ENCODE data around the gene SEMA5A.

Gene SEMA5A

DNA sequence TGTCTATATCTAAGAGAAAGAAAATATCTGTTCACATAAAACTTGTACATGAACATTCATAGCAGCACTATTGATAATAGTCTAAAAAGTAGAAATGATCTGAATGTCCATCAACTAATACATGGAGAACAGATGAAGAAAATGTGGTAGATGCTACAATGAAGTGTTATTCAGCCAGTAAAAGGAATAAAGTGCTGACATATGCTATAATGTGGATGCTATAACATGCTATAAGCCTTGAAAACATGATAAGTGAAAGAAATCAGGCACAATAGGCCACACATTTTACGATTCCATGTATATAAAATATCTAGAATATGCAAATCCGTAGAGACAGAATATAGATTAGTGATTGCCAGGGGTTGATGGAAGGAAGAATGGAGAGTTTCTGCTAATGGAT, 146.8 kb downstream of the SEMA5A start:
- DNase-seq (ENCODE audit: low read depth), result no peak

DNA sequence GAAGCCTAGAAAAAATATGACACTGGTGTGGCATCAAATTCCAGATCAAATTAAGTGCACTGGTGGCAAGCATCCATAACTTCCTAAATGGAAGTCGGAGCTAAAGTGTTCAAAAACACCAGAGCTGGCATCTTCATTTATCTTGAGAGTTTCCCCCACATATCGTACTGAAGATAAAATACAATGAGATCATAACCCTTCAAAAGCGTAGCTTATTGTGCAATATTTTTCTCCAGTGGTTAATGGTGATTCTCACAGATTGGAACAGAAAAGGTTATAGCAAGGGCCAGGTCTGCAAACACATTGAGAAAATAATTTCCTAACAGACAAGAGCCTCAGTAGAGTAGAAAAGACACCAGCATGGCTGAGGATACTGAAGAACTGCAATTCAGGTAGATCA, 147.6 kb downstream of the SEMA5A start:
- DNase-seq (ENCODE audit: low read depth), result no peak

DNA sequence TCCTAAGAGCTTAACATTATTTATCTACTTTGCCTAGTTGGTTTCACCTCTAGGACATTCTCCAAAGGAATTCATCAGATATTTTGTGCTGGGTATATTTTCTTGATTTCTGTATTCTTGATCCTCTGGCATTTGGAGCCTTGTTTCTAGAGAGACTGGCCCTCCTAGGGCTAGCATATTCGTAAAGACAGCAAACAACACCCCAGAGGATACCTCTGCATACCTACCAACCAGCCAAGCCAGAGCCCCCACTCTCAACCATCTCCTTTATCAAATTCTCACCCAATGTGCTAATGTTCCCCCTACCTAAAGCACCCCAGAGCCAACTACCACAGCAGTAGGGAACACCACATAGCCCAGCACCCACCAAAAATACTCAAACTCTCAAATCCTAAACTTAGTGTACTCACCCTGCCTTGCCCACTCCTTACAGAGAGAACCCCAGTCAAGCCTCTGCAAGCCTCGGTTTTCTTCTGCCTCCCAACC, 149.5 kb downstream of the SEMA5A start:
- DNase-seq (ENCODE audit: low read depth), result no peak

DNA sequence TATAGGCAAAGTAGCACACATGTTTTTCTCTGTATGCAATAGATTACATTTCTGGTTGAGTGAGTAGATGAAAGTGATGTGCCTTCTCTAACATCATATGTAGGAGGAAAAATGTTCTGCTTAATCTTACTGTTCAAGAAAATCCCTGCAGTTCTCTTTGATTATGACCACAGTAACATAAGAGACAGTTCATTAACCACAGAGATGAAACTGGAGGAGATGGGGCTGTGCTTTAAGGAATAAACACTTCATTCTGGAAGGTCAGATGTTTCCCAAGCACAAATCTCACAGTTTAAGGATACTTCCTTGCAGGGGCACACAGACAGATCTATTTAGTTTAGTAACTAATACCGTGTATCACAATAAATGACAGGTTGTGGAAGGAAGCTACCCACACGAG, 150.2 kb downstream of the SEMA5A start:
- DNase-seq (ENCODE audit: low read depth), result no peak

DNA sequence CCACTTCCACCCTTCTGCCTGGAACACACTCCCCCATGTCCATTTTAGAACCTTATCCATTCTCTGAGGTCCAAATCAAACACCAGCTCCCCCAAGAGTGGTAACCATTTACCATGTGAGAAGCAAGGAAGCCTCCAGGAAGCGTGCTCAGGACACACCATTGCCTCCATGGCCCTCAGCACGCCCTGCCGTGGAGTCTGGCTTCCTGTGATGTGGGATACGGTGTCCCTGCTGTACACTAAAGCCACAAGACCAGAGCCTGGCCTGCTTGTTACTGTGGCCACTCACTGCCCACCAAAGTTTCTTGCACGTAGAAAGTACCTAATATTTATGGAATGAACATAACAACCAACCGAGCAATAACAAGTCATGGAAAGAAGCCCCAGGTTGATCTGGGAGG, 151.7 kb downstream of the SEMA5A start:
- no peak for DNase-seq (ENCODE audit: low read depth)

DNA sequence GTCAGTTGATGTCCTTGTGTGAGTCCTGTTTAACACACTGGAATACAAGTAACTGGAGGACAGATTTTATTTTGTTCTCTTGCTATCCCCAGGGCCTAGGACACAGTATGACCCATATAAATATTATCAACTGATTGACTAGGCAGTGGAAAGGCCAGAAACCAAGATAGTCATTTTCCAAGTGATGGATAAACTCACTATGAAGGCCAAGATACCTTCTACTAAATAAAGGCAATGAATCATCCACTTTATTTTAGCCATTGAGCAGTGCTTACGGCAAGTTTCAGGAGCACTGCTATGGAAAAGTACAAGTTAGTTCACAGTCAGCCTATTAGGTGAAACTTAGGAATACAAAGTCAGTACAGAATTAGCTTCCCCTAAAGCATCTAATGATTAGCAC, 153.2 kb downstream of the SEMA5A start:
- no peak for DNase-seq (ENCODE audit: low read depth)

DNA sequence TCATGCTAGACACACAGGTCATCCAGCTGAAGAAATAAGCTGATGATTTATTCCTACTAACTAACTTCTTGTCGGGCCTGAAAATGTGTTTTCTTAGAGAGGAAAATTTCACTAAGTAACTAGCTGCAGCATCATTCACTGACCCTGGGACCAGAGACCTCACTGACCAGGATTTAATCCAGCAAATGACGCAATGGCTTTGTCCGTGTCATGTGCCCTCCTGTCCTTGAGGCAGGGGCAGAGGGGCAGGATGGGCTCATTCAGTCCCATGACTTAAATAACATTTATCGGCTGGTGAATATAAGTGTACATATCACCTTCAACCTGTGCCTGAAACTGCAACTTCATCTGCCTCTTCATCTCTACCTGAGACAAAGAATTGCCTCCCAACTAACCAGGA, 154.8 kb downstream of the SEMA5A start:
- DNase-seq (ENCODE audit: low read depth), result no peak

DNA sequence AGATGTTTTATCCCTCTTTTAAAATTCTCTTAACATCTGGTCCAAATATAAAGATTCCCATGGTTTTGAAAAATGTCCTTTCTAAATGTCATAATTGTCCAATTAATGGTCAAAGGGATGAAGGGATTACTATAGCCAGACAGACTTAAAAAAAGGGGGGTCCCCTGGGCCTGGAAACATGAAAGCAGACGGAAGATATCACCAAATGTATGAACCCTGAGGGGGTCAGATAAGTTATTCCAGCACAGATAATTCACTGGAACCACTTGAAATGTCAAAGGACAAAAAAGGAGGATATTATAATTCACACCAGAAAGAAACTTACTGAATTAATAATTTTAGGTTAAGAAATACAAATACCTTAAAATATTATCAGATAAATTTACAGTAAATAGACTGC, 155.8 kb downstream of the SEMA5A start:
- no peak for DNase-seq (ENCODE audit: low read depth)

DNA sequence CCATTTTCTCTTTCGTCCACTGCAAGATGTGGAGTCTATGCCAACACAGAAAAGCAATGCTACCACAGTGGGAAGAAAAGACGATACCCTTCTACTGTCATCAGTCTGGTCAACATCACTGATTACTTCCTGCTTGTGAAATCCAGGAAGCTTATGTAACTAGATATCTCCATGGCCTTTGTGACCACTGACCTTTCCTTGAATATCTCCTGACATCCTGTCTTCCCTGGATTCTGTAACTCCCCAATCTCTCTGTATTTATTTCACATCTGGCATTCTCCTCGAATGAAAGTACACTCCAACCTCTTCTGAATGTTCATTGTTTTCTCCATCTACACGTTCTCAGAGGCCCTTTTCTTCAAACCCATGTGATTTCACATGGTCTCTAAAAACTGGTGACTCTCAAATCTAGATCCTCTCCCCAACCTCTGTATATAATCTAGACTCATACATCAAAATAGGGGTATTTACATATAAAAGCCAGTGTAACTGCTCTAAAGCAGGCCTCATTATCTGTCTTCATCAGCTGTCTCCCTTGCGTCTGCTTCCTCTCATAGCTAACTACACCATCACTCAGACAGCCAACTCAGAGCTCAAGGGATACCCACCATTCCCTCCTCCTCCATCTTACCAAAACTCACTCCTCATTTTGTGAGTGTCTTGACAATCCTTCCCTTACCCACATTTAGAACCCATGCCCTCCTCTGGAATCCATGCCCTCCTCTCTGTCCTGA, 156.8 kb downstream of the SEMA5A start:
- DNase-seq (ENCODE audit: low read depth), result no peak

DNA sequence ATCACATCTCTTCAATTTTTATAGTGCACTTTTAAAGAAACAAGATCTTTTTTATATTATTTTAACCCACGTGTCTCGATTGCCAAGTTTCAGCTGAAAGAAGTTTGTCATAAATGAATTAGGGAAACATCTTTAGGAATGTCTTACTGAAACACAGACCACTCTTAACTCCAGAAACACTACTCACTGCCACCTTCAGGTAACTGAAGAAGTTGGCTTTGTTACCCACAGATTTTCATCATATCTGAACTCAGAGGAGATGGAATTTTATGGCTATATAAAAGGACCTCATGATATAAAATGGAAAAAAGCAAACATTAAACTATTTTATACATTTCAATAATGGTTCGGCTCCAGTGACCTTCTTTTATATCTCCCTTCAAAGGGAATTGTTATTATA, 158.0 kb downstream of the SEMA5A start:
- no peak for DNase-seq (ENCODE audit: low read depth)

DNA sequence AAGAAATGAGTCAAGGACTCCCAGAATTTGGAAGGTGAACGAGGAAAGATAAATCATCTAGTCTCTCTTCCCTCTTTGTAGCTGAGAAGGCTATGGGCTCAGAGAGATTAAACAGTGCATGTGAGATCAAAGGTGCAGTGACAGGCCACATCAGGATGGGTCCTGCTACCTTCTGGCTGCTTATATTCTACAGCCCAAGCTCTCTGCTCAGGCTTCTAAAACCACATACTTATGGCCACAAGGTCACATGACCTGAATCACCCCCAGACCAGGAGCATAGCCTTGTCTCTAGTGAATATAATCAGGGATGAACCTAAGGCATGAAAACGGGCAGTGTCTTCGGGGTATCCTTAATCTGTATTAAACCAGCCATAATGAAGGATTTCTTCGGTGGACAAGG, 158.9 kb downstream of the SEMA5A start:
- DNase-seq (ENCODE audit: low read depth), result no peak

DNA sequence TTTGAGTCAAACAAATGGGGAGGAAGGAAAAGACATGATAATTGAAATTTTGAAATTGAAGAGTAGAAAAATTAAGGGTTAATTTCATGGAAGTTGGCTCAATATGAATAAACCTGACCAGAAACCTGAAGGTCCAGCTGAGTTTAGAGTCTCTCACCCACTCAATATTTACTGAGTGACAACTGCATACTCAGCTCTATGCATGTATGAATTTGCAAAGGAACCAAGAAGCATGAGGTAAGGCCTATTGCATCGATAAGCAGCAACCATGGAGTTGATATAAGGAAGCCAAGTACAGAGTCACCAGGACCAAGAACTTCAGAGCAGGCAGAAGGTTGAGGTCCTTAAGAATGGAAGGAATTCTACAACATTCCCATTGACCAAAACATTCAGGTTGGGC, 163.4 kb downstream of the SEMA5A start:
- no peak for DNase-seq (ENCODE audit: low read depth)

DNA sequence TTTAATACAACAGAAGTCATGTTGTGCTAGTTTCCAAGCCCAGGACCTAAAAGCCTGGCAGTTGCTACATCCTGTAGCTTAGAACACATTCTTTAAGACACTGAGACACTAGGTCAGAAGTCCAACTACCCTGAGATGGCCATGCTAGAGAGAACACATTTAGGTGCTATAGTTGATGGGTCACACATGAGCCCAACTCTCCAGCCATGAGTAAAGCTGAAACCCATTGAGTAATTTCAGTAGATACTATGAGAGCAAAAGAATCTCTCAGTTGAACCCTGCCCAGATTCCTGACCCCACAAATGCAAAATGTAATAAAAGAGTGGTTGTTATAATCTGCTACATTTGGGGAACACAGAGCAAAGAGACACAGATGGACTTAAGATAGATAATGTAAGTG, 164.4 kb downstream of the SEMA5A start:
- DNase-seq (ENCODE audit: low read depth), result no peak

DNA sequence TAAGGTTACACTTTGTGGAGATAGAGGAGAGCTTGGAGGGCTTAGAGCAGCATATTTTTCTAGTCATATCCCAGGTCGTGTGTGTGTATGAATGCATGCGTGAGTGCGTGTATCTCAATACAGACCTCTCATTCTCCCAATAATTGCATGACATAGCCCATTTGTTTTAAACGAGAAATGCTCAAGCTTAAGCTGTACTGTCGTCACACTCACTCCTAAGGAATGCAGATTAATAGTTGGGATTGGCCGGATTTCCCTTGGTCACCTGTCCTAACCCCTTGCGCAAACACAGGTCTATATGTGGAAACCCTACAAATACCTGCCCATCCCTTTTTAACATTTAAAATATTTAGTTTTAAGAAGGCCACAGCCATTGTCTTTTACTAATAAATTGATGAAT, 165.8 kb downstream of the SEMA5A start:
- DNase-seq (ENCODE audit: low read depth), result no peak

DNA sequence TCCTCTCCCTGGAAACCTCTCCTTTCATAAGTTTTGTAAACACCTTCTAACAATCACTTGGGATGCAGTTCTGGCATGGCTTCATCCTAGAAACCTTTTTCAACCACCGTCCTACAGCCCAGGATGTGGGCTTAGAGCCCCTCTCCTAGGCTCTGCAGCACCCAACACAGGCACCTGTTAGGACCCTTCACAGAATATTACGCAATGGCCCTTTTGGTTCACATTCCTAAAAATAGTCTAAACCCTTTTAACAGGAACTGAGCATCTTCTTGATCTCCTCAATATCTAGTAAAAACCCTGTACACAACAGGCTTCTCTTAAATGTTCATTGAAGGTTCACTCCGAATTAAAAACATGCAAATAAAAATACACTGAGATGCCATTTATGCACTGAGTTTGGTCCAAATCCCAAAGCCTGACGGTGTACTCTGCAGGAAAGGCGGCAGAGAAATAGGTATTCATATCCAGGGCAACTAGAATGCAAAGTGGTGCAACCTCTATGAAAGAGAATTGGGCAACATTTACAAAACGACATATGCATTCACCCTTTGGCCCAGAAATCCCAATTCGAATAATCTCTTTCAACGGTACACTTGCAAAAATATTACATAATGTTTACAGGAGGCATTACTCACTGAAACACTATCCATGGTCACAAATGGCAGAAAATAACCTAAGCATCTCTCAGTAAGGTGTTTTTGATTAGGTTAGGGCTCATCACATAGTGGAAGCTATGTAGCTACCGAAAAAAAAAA, 169.3 kb downstream of the SEMA5A start:
- no peak for DNase-seq (ENCODE audit: low read depth)

DNA sequence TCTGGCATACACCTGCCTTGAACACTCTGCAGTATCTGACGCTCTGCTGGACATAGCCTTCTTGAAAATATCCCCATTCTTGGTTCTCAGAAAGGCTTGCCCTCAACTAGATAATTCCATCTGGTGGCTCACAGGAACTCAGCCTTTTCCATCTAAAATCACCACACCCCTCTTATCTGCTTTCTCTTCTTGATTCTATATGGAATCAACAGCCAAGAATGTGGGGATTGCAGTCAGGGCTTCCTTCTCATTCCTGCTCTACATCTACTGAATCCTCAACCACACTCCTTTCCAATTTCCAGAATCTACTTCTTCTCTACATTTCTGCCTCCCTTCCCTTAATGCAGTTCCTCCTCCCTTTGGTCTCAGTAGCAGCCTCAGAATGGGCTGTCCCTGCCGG, 170.1 kb downstream of the SEMA5A start:
- no peak for DNase-seq (ENCODE audit: low read depth)

DNA sequence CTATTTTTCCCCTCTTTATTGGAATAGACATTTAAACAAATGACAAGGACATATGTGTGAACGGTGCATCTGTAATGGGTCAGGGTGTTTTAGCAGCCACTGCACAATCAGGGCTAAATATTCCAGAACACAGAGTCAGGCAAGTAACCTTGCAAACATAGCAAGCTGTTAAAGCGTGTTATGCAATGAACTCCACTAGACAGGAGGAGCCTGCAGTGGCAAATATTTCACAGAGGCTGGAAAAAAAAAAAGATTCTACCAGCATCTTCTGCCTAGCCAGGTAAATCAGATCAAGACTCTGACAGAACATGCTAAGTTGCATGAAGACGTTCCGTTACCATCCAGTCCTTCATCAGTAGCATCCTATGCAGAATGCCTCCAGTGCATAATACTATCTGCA, 171.8 kb downstream of the SEMA5A start:
- no peak for DNase-seq (ENCODE audit: low read depth)

DNA sequence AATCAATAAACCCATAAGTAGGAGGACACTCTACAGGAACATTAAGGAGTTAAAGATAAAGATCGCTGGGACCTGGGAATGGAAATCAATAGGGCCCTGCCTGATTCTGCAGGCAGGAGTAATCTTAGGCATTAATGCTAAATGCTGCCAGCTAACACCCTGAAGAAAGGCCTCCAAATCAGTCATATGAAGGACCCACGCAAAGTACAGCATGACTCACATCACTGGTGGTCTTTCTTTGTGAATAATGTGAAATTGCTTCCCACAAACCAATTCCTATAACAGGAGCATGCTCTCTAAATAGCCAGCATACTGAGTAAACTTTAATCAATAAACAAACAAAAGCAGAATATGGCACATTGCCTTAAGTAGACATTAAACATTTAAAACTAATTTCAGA, 172.3 kb downstream of the SEMA5A start:
- no peak for DNase-seq (ENCODE audit: low read depth)

DNA sequence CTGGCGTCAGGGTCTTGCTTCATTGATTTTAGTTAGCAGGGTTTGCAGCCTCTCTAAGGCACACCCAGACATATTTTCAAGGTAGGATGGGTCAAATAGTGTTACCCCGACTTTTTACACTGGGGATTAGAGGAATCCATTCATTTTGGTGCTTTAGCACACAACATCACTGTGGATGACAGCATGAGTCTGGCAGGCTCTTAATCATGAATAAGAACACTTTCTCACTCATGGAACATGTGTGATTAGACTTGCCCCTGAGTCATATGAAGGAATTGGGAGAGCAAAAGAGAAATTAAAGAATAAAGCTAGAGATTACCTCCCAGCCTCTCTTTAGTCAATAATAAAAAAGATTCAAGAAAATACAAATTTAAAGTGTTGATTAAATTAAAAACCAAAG, 175.6 kb downstream of the SEMA5A start:
- DNase-seq (ENCODE audit: low read depth), result no peak

DNA sequence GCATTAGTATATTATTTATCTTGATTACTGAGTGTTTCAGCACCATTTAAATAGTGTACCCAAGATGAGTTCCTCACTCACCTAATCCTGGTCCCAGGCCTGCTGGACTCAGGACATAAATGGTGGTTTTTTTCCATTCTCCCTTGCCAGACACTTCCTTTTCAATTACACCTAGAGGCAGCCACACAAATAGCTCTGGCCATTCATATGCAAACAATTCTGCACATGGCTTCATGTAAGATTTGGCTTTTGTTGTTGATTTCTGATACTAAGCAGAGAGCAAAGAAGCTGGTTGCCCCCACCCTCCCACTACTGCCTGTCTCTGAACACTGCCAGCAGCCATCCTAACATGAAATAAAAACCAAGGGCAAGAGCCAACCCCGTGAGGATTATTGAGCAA, 180.4 kb downstream of the SEMA5A start:
- no peak for DNase-seq (ENCODE audit: low read depth)

DNA sequence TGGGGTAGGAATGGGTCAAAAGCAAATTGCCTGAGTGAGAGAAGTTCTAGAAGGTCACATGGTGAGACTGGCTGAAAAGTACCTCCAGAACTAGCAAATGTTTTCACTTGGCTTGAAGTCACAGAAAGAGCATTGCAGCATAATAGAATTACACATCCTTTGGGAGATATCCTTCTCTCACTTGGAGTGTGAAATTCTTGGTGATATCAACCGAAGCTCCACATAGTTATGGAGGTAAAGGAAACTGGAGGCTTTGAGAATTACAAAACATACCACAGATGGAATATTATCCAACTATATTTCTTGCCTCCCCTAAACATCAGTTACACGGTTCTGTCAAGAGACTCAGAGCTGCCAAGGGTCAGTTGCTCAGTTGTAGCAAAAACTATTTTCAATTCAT, 182.4 kb downstream of the SEMA5A start:
- DNase-seq (ENCODE audit: low read depth), result no peak

DNA sequence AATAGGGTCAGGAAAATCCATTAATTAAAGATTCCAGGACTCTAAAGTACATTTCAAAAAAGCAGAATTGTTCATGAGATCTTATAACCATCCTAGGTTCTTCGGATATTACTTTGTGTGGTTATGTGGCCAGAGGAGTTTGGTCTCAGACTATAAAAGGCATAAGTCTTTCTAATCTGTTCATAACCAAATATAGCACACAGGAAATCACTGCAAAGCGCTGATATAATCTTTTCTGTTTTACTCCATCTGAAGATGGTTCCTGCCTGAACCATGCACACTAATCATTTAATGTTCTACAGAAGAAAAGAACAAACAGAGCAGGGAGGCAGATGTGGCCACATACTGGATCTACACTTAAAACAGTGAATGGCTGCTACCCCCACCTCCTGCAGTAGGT, 182.8 kb downstream of the SEMA5A start:
- no peak for DNase-seq (ENCODE audit: low read depth)

DNA sequence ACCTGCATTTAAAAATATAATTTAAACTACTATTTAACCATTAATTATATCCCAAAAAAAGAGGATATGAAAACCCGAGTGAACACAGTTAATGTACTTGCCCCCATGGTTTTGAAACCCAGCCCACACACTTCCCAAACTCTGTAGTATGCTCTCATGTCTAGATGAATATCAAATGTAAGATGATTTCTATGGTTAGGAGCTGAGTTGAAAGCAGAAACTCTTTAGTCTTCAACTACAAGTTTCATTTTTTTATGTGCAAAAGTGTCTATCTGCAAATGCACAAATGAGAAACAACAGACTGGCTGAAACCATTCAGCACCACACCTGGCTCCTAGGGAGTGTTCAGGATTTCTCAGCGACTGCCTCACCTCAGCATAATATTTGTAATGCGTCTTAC, 183.3 kb downstream of the SEMA5A start:
- no peak for DNase-seq (ENCODE audit: low read depth)

DNA sequence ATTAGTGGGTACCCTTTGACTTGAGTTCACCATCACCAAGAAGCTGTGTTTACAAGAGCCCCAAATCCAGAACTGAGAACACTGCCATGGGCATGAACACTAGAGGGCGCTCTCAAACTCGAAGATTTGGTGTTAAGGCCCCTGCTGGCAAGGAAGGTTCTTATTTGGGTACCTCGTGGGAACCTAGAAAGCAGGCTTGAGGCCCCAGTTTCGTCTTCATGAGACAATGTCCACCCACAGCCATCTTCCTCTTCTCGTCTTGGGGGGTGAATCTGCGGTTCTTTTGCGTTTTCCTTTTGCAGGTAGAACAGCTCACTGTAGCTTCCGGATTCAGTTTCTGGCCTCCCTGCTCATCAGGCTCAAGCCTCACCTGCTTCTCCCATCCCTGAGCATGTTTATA, 184.0 kb downstream of the SEMA5A start:
- peak; percentile 69 for DNase-seq (ENCODE audit: low read depth)
